Measurements from ENCODE around the gene LONP2. TPM values are rescaled to one million over a fixed set of nuclear protein-coding genes. Genes with fewer than 3 reads are reported as not detected.

Gene LONP2
- total RNA-seq, 1 donor from 2014 or later: 69.5 TPM

GRCh38 chr16:48203974-48204824, 39.9 kb upstream of the LONP2 start:
- Mint-ChIP-seq H3K27me3 (ENCODE audit: unreplicated experiment) (peaks cover 43% of the 10 kb centered on the region), H3K36me3 (ENCODE audit: unreplicated experiment) (no peaks in the 10 kb centered on the region), H3K4me1 (ENCODE audit: unreplicated experiment) (no peaks in the 10 kb centered on the region), H3K4me3 (ENCODE audit: unreplicated experiment) (no peak overlapping the region), H3K9me3 (ENCODE audit: unreplicated experiment) (no peaks in the 10 kb centered on the region), H3K27ac (ENCODE audit: unreplicated experiment) (no peak overlapping the region)
- no peak for DNase-seq (ENCODE audit: extremely low spot score, unreplicated experiment)
- TF ChIP-seq CTCF (IDR thresholded peaks at IDR 0.05): no peak

GRCh38 chr16:48204825-48205151, 39.3 kb upstream of the LONP2 start:
- no peak overlapping the region for H3K27ac Mint-ChIP-seq (ENCODE audit: unreplicated experiment)
- no peak overlapping the region for H3K4me3 Mint-ChIP-seq (ENCODE audit: unreplicated experiment)
- H3K9me3 Mint-ChIP-seq (ENCODE audit: unreplicated experiment): no peaks in the 10 kb centered on the region

GRCh38 chr16:48206594-48207242, 37.4 kb upstream of the LONP2 start:
- no peaks in the 10 kb centered on the region for H3K4me1 Mint-ChIP-seq (ENCODE audit: unreplicated experiment)
- no peak overlapping the region for H3K27ac Mint-ChIP-seq (ENCODE audit: unreplicated experiment)
- no peak for TF ChIP-seq CTCF (IDR thresholded peaks at IDR 0.05)
- H3K4me3 Mint-ChIP-seq (ENCODE audit: unreplicated experiment): no peak overlapping the region
- DNase-seq (ENCODE audit: extremely low spot score, unreplicated experiment): no peak
- no peaks in the 10 kb centered on the region for H3K9me3 Mint-ChIP-seq (ENCODE audit: unreplicated experiment)
- H3K36me3 Mint-ChIP-seq (ENCODE audit: unreplicated experiment): no peaks in the 10 kb centered on the region
- H3K27me3 Mint-ChIP-seq (ENCODE audit: unreplicated experiment): peaks cover 36% of the 10 kb centered on the region

More at GRCh38 chr16:48204825-48205151, 39.3 kb upstream of the LONP2 start:
- no peak for DNase-seq (ENCODE audit: extremely low spot score, unreplicated experiment)
- Mint-ChIP-seq H3K27me3 (ENCODE audit: unreplicated experiment) (peaks cover 44% of the 10 kb centered on the region), H3K36me3 (ENCODE audit: unreplicated experiment) (no peaks in the 10 kb centered on the region), H3K4me1 (ENCODE audit: unreplicated experiment) (no peaks in the 10 kb centered on the region)
- no peak for TF ChIP-seq CTCF (IDR thresholded peaks at IDR 0.05)

GRCh38 chr16:48210747-48211146, 33.4 kb upstream of the LONP2 start:
- Mint-ChIP-seq H3K9me3 (ENCODE audit: unreplicated experiment) (no peaks in the 10 kb centered on the region), H3K36me3 (ENCODE audit: unreplicated experiment) (no peaks in the 10 kb centered on the region), H3K27ac (ENCODE audit: unreplicated experiment) (no peak overlapping the region), H3K4me1 (ENCODE audit: unreplicated experiment) (no peaks in the 10 kb centered on the region), H3K27me3 (ENCODE audit: unreplicated experiment) (peaks cover 46% of the 10 kb centered on the region), H3K4me3 (ENCODE audit: unreplicated experiment) (no peak overlapping the region)
- no peak for TF ChIP-seq CTCF (IDR thresholded peaks at IDR 0.05)
- no peak for DNase-seq (ENCODE audit: extremely low spot score, unreplicated experiment)

GRCh38 chr16:48212033-48212432, 32.1 kb upstream of the LONP2 start:
- no peak overlapping the region for H3K27ac Mint-ChIP-seq (ENCODE audit: unreplicated experiment)
- no peak overlapping the region for H3K4me3 Mint-ChIP-seq (ENCODE audit: unreplicated experiment)
- no peaks in the 10 kb centered on the region for H3K36me3 Mint-ChIP-seq (ENCODE audit: unreplicated experiment)
- DNase-seq (ENCODE audit: extremely low spot score, unreplicated experiment): no peak
- TF ChIP-seq CTCF (IDR thresholded peaks at IDR 0.05): no peak
- peaks cover 46% of the 10 kb centered on the region for H3K27me3 Mint-ChIP-seq (ENCODE audit: unreplicated experiment)
- no peaks in the 10 kb centered on the region for H3K4me1 Mint-ChIP-seq (ENCODE audit: unreplicated experiment)
- H3K9me3 Mint-ChIP-seq (ENCODE audit: unreplicated experiment): no peaks in the 10 kb centered on the region
